Stimulated activated CD8-positive, alpha-beta memory T cell treated with anti-CD3 and anti-CD28 coated beads, Interleukin-2, amount 100 ng/mL, for 48 hours (primary cell): ENCODE results near the gene WDR91.
"Not testable (repeated sequence)": the region's sequence is repeated elsewhere in the genome, so short reads cannot be mapped to it uniquely, and the experiment has no call there.

Experiments
- DNase-seq, 2 donors: peaks; one replicate each; pipeline ENCODE4 v3.0.0-alpha.2; 2020; ENCODE audit warnings: low read depth in 2 of 2

WDR91 gene

DNA sequence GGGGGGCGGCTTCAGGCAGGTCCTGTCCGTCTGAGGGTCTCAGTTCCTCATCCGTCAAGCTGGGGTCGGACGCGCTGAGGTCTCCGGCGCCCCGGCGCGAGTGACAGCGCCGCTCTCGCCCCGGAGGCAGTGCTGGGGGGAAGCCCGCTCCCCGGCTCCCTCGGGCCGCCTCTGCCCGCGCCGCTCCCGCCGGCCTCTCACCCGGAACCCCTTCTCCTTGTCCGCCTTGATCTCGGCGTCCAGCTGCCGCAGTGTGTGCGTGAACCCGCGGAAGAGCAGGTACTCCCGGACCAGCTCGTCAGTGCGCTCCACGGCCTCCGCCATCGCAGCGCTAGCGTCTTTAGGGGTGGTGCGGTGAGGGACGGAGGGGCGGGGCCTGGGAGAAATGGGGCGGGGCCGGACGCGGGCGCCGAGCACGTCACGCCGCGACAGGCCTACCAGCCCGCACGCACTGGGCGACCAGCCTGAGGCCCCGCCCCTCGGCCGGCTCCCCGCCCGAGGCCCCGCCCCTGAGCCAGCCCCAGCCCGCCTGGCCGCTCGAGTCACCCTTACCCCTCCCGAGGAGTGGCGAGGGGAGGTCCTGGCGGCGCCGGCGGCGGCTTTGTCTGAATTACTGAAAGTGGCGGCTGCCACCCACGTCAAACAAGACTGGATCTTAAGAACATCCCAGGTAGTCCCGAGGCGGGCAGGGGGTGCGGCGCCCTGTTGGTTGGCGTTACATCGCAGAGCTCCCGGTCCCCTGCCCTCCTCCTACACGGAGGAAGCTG, at the start of gene WDR91:
TSS of gene WDR91 (minus strand) at position 348 of the 767 bp plus-strand sequence. CDS start at position 324, 24 bp downstream.
- peak; percentile 95 to 96 for DNase-seq

- no peak for DNase-seq
These were observed 49.1 kb upstream of the WDR91 start for GRCh38 chr7:135260470-135260869.

DNA sequence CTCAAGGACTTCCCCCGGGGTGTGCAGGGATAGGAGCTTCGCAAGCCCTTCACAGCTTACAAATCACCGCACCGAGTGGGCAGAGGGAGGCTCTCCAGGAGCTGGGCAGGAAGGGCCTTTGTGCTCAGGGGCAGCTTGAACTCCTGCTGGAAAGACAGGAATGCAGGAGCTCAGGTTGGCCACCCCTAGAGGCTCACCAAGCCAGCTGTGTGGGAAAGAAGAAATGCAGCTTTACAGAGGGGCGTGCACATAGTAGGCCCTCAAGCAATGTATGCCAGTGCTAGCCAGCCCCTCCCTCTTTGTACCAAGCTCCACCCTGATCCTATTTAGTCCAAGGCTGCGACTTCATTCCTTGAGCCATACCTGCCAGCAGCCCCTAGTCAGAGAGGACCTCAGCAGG, 48.4 kb upstream of the WDR91 start:
- no peak for DNase-seq

- DNase-seq: no peak
These were observed 47.3 kb upstream of the WDR91 start for GRCh38 chr7:135258585-135258984.

DNA sequence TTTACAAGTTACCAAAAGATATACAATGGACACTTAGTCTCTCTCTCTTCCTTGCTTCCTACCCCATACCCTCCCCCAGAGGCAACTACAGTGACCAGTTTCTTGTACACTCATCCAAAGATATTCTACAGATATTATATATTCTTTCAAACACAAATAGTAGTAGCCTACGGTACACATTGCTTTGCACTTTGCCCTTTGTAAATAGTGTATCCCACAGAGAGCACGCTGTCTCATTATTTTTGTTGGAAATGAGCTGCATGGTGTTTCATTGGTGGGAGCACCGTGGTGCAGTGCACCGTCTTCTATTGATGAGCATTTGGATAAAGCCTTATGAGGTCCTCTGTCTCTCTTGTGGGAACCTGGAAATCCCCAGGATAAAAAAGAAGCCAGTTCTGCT, 46.5 kb upstream of the WDR91 start:
- DNase-seq: no peak

GRCh38 chr7:135253851-135254771, 42.8 kb upstream of the WDR91 start:
- no peak for DNase-seq

DNA sequence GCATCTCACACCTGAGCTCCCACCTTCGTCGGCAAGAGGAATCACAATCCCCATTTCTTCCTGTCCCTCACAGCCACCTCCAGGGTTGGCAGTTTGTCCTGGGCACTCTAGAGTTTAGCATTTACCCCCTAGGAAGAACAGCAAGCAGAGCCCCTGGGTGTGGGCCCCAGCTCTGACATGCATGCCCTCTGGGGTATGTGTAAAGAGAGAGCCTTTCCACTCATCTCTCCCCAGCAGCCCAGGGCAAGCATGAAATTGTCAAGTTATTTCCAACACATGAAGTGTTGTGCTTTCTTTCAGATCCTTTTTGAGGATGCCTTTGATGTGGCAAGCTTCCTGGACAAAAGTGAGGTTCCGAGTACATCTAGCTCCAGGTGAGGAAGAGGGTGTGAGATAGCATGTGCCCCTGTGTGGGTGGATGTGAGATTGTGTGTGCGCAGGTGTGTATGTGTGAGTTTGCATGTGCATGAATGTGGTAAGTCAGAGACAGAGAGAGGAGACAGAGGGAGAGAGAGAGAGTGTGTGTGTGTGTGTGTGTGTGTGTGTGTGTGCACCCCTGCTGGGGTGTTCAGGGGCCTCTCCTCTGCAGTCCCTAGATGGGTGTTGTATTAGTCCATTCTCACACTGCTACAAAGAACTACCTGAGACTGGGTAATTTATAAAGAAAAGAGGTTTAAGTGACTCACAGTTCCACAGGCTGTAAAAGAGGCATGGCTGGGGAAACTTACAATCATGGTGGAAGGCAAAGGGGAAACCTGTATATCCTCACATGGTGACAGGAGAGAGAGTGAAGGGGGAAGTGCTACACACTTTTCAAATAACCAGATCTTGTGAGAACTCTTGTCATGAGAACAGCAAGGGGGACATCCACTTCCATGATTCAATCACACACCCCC, 40.4 kb upstream of the WDR91 start:
- DNase-seq: no peak

- no peak for DNase-seq
These were observed 37.2 kb upstream of the WDR91 start for GRCh38 chr7:135248546-135248945.

DNA sequence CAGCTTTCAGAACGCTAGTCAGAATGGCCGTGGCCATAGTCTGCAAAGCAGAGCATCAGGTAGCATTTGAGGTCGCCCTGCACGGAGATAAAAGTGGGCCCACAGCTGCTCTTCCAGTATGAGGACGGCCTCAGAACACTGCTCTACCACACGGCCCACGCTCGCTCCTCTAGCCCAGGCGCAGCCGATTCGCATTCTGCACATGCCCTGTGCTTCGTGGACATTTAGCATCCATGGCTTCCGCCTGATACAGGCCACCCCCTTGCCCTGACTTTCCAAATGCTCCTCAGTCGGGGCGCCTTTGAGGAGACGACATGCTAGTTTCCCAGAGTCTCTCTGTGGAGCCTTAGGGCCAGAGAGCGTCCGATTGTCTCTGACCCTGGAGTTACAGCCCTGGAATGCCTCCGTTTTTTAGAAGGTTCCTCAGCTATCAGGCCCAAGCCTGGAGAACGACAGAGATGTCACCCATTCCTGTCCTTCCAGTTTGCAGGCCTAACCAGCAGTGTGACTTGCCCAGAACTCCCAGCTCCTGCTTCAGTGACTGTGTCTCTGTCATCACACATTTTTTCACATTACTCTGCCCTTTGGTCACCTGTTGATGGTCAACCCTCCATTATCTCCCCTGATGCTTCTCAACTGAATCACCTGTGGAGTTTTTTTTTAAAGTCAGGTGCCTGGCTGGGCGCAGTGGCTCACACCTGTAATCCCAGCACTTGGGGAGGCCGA, 36.6 kb upstream of the WDR91 start:
- no peak for DNase-seq

GRCh38 chr7:135246191-135246825, 35.0 kb upstream of the WDR91 start:
- no peak for DNase-seq

DNA sequence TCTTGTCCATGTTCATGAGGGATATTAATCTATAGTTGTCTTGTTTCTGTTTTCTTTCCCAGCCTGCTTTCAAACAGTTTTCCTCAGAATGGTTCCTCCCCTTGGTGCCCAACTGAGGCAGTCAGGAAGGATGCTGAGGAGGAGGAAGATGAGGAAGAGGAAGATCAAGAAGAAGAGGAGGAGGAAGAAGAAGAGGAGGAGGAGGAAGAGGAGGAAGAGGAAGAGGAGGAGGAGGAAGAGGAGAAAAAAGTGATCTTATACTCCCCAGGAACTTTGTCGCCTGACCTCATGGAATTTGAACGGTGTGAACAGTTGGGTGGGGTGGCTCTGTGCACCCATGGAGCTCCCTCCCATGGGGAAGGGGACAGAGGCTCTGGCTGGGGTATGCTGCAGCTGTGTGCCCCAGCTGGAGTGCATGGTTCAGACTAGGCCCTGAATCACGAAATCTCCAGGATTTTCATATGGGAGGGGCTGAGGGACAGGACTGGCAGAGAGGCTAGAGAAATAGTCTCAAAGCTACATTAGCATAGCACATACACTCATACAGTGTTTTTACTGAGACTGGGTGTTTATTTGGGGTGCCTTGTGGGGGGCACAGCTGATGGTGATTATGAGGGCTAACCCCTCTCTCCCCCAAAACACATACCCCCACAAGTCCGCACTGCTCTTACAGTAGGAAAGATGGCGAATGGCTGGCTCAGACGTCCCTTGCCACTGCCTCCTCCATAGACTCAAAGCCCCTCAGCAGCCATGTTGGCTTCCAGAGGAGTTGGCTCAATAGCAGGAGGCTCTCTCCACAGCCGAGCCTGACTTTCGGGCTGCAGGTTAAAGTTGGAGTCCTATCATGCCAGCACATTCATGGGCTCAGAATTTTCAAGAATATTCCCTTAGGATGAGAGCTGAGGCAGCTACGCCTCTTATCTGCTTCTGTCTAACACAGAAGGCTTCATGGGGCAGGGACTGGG, 34.2 kb upstream of the WDR91 start:
- DNase-seq: no peak

GRCh38 chr7:135242096-135242684, 30.9 kb upstream of the WDR91 start:
- no peak for DNase-seq

- DNase-seq: no peak
These were observed 29.1 kb upstream of the WDR91 start for GRCh38 chr7:135240441-135240840.

DNA sequence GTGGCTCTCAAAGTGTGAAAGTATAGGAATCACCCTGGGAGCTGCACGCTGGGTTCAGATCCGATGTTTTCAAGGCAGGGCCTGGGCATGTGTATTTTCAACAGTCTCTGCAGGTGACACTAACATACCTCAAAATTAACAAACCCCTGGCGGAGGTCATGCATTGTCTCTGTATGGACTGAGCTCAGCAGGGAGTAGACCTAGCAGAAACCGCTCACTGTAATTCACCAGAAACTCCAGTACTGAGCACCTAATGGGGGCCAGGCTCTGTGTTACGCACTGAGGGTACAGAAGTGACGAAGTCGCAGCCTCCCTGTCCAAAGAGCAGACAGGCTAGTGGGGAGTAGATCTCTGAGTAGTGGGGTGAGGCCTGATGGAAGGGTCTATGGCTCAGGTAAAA, 27.9 kb upstream of the WDR91 start:
- no peak for DNase-seq

DNA sequence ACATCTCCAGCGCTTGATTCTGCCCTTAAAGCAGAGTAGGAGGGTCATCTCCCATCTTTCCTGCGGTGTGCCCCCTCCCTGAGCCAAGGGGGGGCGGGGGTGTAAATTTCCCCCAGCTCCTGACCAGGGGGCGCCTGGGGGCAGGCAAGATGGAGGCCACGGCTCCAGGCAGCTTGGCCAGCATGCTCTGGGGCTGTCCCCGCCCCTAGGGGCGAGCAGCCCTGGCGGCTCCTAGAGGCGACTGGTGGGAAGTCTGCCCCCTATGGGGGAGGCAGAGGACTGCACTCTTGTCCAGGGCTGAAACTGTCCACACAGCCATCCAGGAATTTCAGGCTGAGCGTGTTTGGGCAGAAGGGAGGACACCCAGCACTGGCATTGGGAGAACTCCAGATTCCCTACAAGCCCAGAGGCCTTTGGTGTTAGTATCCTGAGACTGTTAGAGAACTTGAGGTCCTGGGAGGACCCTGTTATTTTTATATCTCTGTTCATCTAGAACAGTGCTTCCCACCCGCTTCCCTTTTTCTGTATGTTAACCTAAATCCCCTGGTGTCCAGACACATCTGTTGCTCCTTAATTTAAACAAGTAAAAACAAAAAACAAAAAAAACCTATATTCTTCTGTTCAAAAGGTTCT, 26.9 kb upstream of the WDR91 start:
- DNase-seq: peak; percentile 3 to 7

GRCh38 chr7:135236727-135237126, 25.4 kb upstream of the WDR91 start:
- no peak for DNase-seq

DNA sequence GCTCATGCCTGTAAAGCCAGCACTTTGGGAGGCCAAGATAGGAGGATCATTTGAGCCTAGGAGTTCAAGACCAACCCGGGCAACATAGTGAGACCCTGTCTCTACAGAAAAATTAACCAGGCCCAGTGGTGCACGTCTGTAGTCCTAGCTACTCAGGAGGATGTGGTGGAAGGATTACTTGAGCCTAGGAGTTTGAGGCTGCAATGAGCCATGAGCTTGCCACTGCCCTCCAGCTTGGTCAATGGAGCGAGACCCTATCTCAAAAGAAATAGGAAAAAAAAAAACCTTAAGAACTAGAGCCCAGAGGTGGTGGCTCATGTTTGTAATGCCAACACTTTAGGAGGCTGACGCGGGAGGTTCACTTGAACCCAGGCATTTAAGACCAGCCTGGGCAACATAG, 24.5 kb upstream of the WDR91 start:
- DNase-seq: no peak

DNA sequence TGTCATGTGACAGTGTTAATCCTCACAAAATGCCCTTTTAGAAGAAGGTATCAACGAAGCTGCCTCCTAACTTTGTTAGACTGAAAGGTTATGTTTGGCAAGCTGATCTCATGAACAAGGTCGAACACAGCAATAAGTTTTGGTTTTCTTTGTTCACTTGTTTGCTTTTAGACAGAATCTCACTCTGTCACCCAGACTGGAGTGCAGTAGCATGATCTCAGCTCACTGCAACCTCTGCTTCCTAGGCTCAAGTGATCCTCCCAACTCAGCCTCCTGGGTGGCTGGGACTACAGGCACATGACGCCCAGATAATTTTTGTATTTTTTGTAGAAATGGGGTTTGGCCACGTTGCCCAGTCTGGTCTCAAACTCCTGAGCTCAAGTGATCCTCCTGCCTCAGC, 23.4 kb upstream of the WDR91 start:
- no peak for DNase-seq

GRCh38 chr7:135234095-135234494, 22.8 kb upstream of the WDR91 start:
- not testable (repeated sequence) for DNase-seq
